HepG2 (cell line): Measurements from ENCODE around the gene AGAP1.

Experiments used
- ATF2 ChIP-seq: sonication (generic); formaldehyde crosslinking; IDR thresholded peaks from 2 replicates; pipeline ENCODE4 v1.4.0; 2020; ENCODE audit warnings: missing genetic modification reagents
- CTCF ChIP-seq: sonication (generic); formaldehyde crosslinking; IDR thresholded peaks from 2 replicates; pipeline ENCODE4 v1.5.0; 2020; ENCODE audit warnings: mild to moderate bottlenecking, missing genetic modification reagents, moderate library complexity
- ELF1 ChIP-seq: sonication (generic); formaldehyde crosslinking; IDR thresholded peaks from 2 replicates; pipeline ENCODE4 v1.4.0; 2020; ENCODE audit warnings: missing genetic modification reagents
- JUN ChIP-seq: sonication (generic); formaldehyde crosslinking; IDR thresholded peaks from 2 replicates; pipeline ENCODE4 v1.4.0; 2020; ENCODE audit warnings: mild to moderate bottlenecking, missing genetic modification reagents
- NFIB ChIP-seq: sonication (generic); formaldehyde crosslinking; IDR thresholded peaks from 2 replicates; pipeline ENCODE4 v1.9.0; 2021; ENCODE audit warnings: missing genetic modification reagents, mild to moderate bottlenecking, borderline replicate concordance
- POLR2A ChIP-seq, 2 experiments: IDR thresholded peaks; 2 replicates each; pipeline ENCODE4 v1.6.1; 2011; ENCODE audit warnings: low read depth in 2 of 2, low read length in 2 of 2, mild to moderate bottlenecking in 1 of 2, moderate library complexity in 1 of 2; ENCODE audit not compliant: insufficient read depth in 1 of 2
- STAG1 ChIP-seq: sonication (generic); formaldehyde crosslinking; IDR thresholded peaks from 2 replicates; pipeline ENCODE4 v1.4.0; 2020; ENCODE audit warnings: missing genetic modification reagents
- ZBTB38 ChIP-seq: sonication (generic); formaldehyde crosslinking; IDR thresholded peaks from 2 replicates; pipeline ENCODE4 v1.5.1; 2020; ENCODE audit warnings: mild to moderate bottlenecking, missing genetic modification reagents
- ZBTB4 ChIP-seq: sonication (generic); formaldehyde crosslinking; IDR thresholded peaks from 2 replicates; pipeline ENCODE4 v1.4.0; 2020; ENCODE audit warnings: missing genetic modification reagents, mild to moderate bottlenecking, borderline replicate concordance

GRCh38 chr2:235492850-235493344 is 946 bp upstream of the AGAP1 start:
- no peak for TF ChIP-seq ZBTB4
- TF ChIP-seq ZBTB38 (CRISPR knock-in tag), result no peak
- no peak for TF ChIP-seq ATF2
- TF ChIP-seq POLR2A (IDR thresholded peaks at IDR 0.05; ENCODE audit: insufficient read depth in 1 of 2, low read depth in 2 of 2, low read length in 2 of 2), result no peak
- no peak for TF ChIP-seq CTCF
- no peak for TF ChIP-seq JUN (CRISPR knock-in tag)
- TF ChIP-seq ELF1 (CRISPR knock-in tag), result 0 out of 2 replicates have a peak, but pooled peaks have one; percentile 7
- no peak for TF ChIP-seq NFIB
- TF ChIP-seq STAG1, result no peak
